ENCODE data around the gene TAL1. TPM values are rescaled to one million over a fixed set of nuclear protein-coding genes. Genes with fewer than 3 reads are reported as not detected.
"Not testable (repeated sequence)": the region's sequence is repeated elsewhere in the genome, so short reads cannot be mapped to it uniquely, and the experiment has no call there.

Gene TAL1
- total and polyA plus RNA-seq, 8 donors, result 0.28 to 3.2 (median 0.74) TPM

GRCh38 chr1:47201179-47201578 is 30.8 kb downstream of the TAL1 start:
- no peak for DNase-seq
- no peak for TF ChIP-seq CTCF (IDR thresholded peaks at IDR 0.05)
- intact Hi-C loops (cut with DNase I), result no loop called here
- H3K9me3 ChIP-seq, result no peaks in the 10 kb centered on the region
- ATAC-seq, result no peak
- H3K27me3 ChIP-seq, result no peaks in the 10 kb centered on the region
- no peaks in the 10 kb centered on the region for H3K36me3 ChIP-seq
- no peaks in the 10 kb centered on the region for H3K4me1 ChIP-seq
- H3K4me3 ChIP-seq, result no peak overlapping the region
- H3K27ac ChIP-seq, result no peak overlapping the region
- 56 to 59% methylated on average over 4 of the region's 4 CpGs for whole genome bisulfite sequencing, 2 donors
- no peak for FAIRE-seq

GRCh38 chr1:47198214-47198613 is 33.8 kb downstream of the TAL1 start:
- no peaks in the 10 kb centered on the region for H3K4me1 ChIP-seq
- FAIRE-seq (no peak), DNase-seq (no peak), ATAC-seq (no peak)
- H3K4me3 ChIP-seq, result no peak overlapping the region
- no peak overlapping the region for H3K27ac ChIP-seq
- intact Hi-C loops (cut with DNase I), result no loop called here
- no peaks in the 10 kb centered on the region for H3K9me3 ChIP-seq
- TF ChIP-seq CTCF (IDR thresholded peaks at IDR 0.05), result no peak
- no peaks in the 10 kb centered on the region for H3K27me3 ChIP-seq
- H3K36me3 ChIP-seq, result no peaks in the 10 kb centered on the region
- 78 to 85% methylated on average over 4 of the region's 4 CpGs for WGBS, 2 donors

DNA sequence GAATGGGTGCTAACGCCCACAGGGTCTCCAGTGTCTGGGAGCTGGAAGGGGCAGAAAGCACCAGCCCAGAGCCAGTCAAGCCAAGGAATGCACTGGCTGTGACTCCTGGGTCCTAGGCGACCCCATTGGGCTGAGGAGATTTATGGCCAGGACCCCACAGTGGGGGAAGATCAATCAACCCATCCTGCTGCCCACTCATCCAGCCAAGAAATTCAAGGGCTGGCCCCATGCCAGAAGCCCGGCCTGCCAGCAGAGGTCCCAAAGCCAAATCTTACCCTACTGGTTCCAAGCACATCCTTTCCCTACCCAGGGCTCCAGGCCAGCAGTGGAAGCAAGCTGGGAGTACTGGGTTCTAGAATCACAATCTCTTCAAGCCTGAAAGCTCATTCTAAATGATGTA is 35.4 kb downstream of the TAL1 start:
- Histone ChIP-seq H3K4me3 (no peak overlapping the region), H3K36me3 (no peaks in the 10 kb centered on the region), H3K27me3 (no peaks in the 10 kb centered on the region), H3K4me1 (peaks cover 4 to 10% (median 6%) of the 10 kb centered on the region in 3 donors), H3K9me3 (no peaks in the 10 kb centered on the region), H3K27ac (no peak overlapping the region)
- intact Hi-C loops (cut with DNase I), result no loop called here
- 35 to 44% methylated on average over 3 of the region's 3 CpGs for WGBS, 2 donors
- TF ChIP-seq CTCF (IDR thresholded peaks at IDR 0.05), result no peak
- no peak for DNase-seq
- ATAC-seq, result no peak
- no peak for FAIRE-seq

DNA sequence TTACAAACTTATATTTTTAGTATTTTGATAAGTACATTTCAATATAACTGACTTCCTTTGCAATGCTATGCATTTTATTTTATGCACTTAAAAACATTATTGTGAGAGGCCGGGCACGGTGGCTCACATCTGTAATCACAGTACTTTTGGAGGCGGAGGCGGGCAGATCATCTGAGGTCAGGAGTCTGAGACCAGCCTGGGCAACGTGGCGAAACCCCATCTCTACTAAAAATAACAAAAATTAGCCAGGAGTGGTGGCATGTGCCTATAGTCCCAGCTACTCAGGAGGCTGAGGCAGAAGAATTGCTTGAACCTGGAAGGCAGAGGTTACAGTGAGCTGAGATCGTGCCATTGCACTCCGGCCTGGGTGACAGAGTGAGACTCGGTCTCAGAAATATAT is 36.0 kb downstream of the TAL1 start:
- FAIRE-seq; ATAC-seq; H3K27ac ChIP-seq; intact Hi-C loops (cut with DNase I); H3K9me3 ChIP-seq; DNase-seq; H3K27me3 ChIP-seq; H3K4me3 ChIP-seq; H3K36me3 ChIP-seq: not testable (repeated sequence)
- H3K4me1 ChIP-seq, result peaks cover 4 to 12% (median 7%) of the 10 kb centered on the region in 3 donors
- 80 to 87% methylated on average over 9 of the region's 9 CpGs for WGBS, 2 donors

DNA sequence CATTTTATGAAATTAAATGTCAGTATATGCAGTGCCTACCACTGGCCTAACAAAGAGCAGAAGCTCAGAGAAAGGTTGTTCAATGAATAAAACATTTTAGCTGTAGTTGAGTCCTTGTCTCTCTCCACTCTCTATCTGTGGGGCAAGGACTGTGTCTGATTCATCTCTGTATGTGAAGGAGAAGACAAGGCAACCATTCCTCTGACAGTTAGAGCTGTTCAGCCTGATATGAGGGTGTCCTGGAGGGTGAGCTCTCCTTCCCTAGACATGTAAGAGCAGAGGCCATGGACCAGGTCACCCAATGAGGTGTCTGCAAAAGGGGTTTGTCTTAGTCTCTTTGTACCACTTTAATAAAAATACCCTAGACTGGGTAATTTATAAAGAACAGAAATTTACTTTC is 37.7 kb downstream of the TAL1 start:
- Histone ChIP-seq H3K4me3 (no peak overlapping the region), H3K27ac (no peak overlapping the region), H3K9me3 (no peaks in the 10 kb centered on the region), H3K36me3 (no peaks in the 10 kb centered on the region), H3K4me1 (peaks cover 12 to 19% (median 17%) of the 10 kb centered on the region in 3 donors), H3K27me3 (no peaks in the 10 kb centered on the region)
- no peak for ATAC-seq
- no peak for TF ChIP-seq CTCF (IDR thresholded peaks at IDR 0.05)
- FAIRE-seq, result no peak
- intact Hi-C loops (cut with DNase I), result no loop called here
- no peak for DNase-seq

DNA sequence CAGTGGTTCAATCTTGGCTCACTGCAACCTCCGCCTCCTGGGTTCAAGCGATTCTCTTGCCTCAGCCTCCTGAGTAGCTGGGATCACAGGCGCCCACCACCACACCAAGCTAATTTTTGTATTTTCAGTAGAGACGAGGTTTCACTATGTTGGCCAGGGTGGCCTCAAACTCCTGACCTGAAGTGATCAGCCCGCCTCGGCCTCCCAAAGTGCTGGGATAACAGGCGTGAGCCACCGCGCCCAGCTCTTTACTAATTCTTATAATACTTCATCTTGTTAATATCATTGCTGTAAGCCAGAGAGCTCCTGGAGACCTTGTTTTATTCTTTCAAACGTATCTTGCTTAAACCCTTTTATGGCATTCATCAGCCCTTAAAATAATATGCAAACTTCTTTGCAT is 38.5 kb downstream of the TAL1 start:
- 71 to 79% methylated on average over 10 of the region's 10 CpGs for WGBS, 2 donors
- DNase-seq; H3K9me3 ChIP-seq; H3K36me3 ChIP-seq; H3K27me3 ChIP-seq; H3K27ac ChIP-seq; H3K4me3 ChIP-seq; intact Hi-C loops (cut with DNase I); FAIRE-seq; ATAC-seq: not testable (repeated sequence)
- peaks cover 12 to 19% (median 17%) of the 10 kb centered on the region in 3 donors for H3K4me1 ChIP-seq
